A673 (cell line): ENCODE results near the gene RBM14. TPM values are rescaled to one million over a fixed set of nuclear protein-coding genes. Genes with fewer than 3 reads are reported as not detected.

Experiments
- BruUV-seq: library from RNA; stranded (reverse); fragments of 400-500 nt; replicated peaks from 2 replicates; lab custom pipeline; 2021; lab: Mats Ljungman, UMichigan
- CTCF ChIA-PET: fragments of 300-600 bp; sonication (Branson Sonifier 250); formaldehyde crosslinking; loops from one replicate; lab custom pipeline; 2022; ENCODE audit warnings: antibody characterized with exemption; lab: Charles Lee
- POLR2A ChIA-PET: fragments of 300-600 bp; sonication (Branson Sonifier 250); formaldehyde crosslinking; loops from one replicate; lab custom pipeline; 2022; ENCODE audit warnings: antibody characterized with exemption; ENCODE audit not compliant: low non-redundant PET; lab: Charles Lee
- DNase-seq: peaks from one replicate; pipeline ENCODE4 v3.0.0-alpha.2; 2015; ENCODE audit warnings: low spot score
- H3K27ac ChIP-seq: fragments of 200-600 bp; sonication (generic); 2 replicates; pipeline ENCODE4 v1.5.1; 2016; ENCODE audit warnings: mixed run types, low read depth, mild to moderate bottlenecking, mixed read lengths, antibody characterized with exemption, low read length; ENCODE audit not compliant: poor library complexity, severe bottlenecking
- H3K27me3 ChIP-seq: fragments of 200-600 bp; sonication (generic); replicated peaks from 2 replicates; pipeline ENCODE4 v1.6.1; 2017; ENCODE audit warnings: mixed run types, low read depth, mild to moderate bottlenecking, mixed read lengths, antibody characterized with exemption, low read length; ENCODE audit not compliant: insufficient read depth, poor library complexity
- H3K36me3 ChIP-seq: fragments of 200-600 bp; sonication (generic); 2 replicates; pipeline ENCODE4 v1.6.1; 2016; ENCODE audit warnings: mixed run types, mild to moderate bottlenecking, mixed read lengths, antibody characterized with exemption, low read length; ENCODE audit not compliant: insufficient read depth, poor library complexity, severe bottlenecking
- H3K4me1 ChIP-seq: fragments of 200-600 bp; sonication (generic); 2 replicates; pipeline ENCODE4 v1.6.1; 2017; ENCODE audit warnings: mixed run types, mild to moderate bottlenecking, mixed read lengths, antibody characterized with exemption, low read length; ENCODE audit not compliant: insufficient read depth, poor library complexity, severe bottlenecking
- H3K4me3 ChIP-seq: fragments of 200-600 bp; sonication (generic); 2 replicates; pipeline ENCODE4 v1.5.1; 2016; ENCODE audit warnings: low read depth, mixed run types, mild to moderate bottlenecking, mixed read lengths, low read length; ENCODE audit not compliant: poor library complexity, severe bottlenecking
- H3K9me3 ChIP-seq: fragments of 200-600 bp; sonication (generic); 2 replicates; pipeline ENCODE4 v1.6.1; 2016; ENCODE audit warnings: mixed run types, low read depth, mild to moderate bottlenecking, mixed read lengths, antibody characterized with exemption, low read length; ENCODE audit not compliant: poor library complexity, severe bottlenecking
- EZH2 ChIP-seq: fragments of 200-600 bp; sonication (generic); IDR thresholded peaks from 2 replicates; pipeline ENCODE4 v1.6.1; 2017; ENCODE audit warnings: borderline replicate concordance, low read depth, mild to moderate bottlenecking, mixed read lengths, antibody characterized with exemption, low read length; ENCODE audit not compliant: poor library complexity, severe bottlenecking
- intact Hi-C: fragments of 100-400 bp; cut with micrococcal nuclease; formaldehyde crosslinking; loops from one replicate; pipeline ENCODE4 v1.10.0; 2022; ENCODE audit not compliant: unreplicated experiment
- total RNA-seq: library from RNA; stranded (reverse); gene quantifications from 2 replicates; pipeline ENCODE4 v1.2.3, GENCODE V29; 2021
- TF ChIP-seq, protein P1 (sequence below): fragments of 300-800, 200-600 bp; sonication (generic); conservative IDR thresholded peaks from 2 replicates; pipeline ENCODE4 v1.5.1; 2017; ENCODE audit warnings: low read depth, mild to moderate bottlenecking, antibody characterized with exemption, low read length, moderate library complexity, mixed read lengths

Gene RBM14
- total RNA-seq, 1 experiment from 2014 or later, result 162 TPM

DNA sequence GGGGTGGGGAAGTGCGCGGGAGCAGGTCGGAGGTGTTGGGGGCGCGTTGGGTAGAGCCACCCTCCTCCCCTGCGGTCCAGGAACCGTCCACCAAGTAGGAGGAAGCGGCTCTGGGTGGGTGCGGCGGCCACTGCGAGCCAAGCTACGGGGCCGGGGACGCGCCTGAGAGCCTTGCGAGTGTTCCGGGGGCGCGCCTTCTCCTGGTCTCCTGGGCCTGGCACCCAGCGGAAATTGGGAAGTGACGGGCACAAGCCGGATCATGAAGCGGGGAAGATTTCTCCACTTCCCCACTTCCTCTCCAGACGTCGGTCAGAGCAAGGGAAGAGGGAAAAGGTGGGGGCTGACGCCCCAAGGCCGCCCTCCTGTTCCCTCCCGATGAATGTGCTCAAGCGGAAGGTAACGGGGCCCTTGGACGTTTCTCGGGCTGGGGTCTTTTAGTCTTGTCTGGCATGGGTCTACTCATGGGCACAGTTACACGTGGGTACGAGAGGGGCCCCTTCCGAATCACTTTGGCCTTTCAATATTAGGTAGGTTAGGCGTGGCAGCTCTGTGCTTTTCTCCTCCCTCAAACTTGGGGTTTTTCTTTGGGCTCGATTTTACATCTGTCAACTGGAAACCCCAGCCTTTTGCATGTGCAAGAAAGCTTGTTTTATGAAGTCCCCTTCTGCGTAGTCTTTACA, 865 bp downstream of the RBM14 start:
- Histone ChIP-seq H3K36me3 (peaks cover 37% of the 10 kb centered on the region), H3K27me3 (no peaks in the 10 kb centered on the region), H3K4me1 (peaks cover 22% of the 10 kb centered on the region), H3K27ac (peak overlapping the region; percentile 94), H3K4me3 (peak overlapping the region; percentile 80), H3K9me3 (no peaks in the 10 kb centered on the region)
- intact Hi-C loops, result loop anchor here (2.0 kb wide), 1 partner anchor 22 kb away; the partner anchor contains the start of gene RBM4
- ChIA-PET CTCF (no interaction called here), POLR2A (interaction anchor here (0.5 kb wide), 1 partner anchor 24 kb away, joined by 4 read pairs; no protein-coding TSS in a partner anchor)
- TF ChIP-seq, protein P1, sequence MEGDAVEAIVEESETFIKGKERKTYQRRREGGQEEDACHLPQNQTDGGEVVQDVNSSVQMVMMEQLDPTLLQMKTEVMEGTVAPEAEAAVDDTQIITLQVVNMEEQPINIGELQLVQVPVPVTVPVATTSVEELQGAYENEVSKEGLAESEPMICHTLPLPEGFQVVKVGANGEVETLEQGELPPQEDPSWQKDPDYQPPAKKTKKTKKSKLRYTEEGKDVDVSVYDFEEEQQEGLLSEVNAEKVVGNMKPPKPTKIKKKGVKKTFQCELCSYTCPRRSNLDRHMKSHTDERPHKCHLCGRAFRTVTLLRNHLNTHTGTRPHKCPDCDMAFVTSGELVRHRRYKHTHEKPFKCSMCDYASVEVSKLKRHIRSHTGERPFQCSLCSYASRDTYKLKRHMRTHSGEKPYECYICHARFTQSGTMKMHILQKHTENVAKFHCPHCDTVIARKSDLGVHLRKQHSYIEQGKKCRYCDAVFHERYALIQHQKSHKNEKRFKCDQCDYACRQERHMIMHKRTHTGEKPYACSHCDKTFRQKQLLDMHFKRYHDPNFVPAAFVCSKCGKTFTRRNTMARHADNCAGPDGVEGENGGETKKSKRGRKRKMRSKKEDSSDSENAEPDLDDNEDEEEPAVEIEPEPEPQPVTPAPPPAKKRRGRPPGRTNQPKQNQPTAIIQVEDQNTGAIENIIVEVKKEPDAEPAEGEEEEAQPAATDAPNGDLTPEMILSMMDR, result no peak
- no peak for TF ChIP-seq EZH2
- no peak for DNase-seq
- no TSS peak for BruUV-seq

DNA sequence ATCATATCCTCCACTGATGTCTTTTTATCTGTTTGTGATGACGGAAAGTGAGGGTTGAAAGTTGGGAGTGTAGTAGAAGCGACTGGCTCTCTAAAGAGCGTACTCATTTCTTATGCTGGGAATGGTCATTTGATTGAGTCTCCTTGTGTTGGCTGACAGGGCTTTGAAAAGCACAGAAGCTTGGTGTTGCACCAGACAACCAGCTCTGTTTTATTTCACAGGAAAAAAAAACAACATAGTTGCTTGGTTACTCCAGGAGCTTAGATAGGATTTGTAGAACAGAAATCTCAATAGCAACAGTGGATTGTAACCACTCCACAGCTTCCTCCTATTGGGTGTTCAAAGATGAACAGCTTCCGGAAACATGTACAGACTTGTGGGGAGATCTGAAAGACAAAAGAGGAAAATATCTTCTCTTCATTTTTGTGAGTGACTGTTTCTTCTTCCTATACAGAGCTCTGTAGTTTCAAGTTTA, 2.7 kb downstream of the RBM14 start:
- peak; percentile 55 for DNase-seq
- BruUV-seq, result no TSS peak
- intact Hi-C loops, result no loop called here

DNA sequence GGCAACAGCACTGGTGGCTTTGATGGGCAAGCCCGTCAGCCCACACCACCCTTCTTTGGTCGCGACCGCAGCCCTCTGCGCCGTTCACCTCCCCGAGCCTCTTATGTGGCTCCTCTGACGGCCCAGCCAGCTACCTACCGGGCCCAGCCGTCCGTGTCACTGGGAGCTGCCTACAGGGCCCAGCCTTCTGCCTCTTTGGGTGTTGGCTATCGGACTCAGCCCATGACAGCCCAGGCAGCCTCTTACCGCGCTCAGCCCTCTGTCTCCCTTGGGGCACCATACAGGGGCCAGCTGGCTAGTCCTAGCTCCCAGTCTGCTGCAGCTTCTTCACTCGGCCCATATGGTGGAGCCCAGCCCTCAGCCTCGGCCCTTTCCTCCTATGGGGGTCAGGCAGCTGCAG, 8.0 kb downstream of the RBM14 start:
- Histone ChIP-seq H3K27ac (no peak overlapping the region), H3K9me3 (no peaks in the 10 kb centered on the region), H3K27me3 (no peaks in the 10 kb centered on the region), H3K36me3 (peaks cover 89% of the 10 kb centered on the region), H3K4me3 (no peak overlapping the region), H3K4me1 (peaks cover 13% of the 10 kb centered on the region)
- ChIA-PET POLR2A (interaction anchor here (0.6 kb wide), 1 partner anchor 54 kb away, joined by 5 read pairs; the partner anchor contains the start of gene RBM4B), CTCF (no interaction called here)
- no TSS peak for BruUV-seq
- intact Hi-C loops, result no loop called here
- no peak for TF ChIP-seq EZH2
- TF ChIP-seq, protein P1, result no peak
- DNase-seq, result no peak

More for the DNA sequence above, 2.7 kb downstream of the RBM14 start:
- Histone ChIP-seq H3K4me1 (peaks cover 22% of the 10 kb centered on the region), H3K27me3 (no peaks in the 10 kb centered on the region), H3K9me3 (no peaks in the 10 kb centered on the region), H3K36me3 (peaks cover 55% of the 10 kb centered on the region), H3K27ac (peak overlapping the region; percentile 94), H3K4me3 (peak overlapping the region; percentile 80)
- ChIA-PET CTCF (interaction anchor here (0.6 kb wide), 1 partner anchor 908 kb away, joined by 8 read pairs; no protein-coding TSS in a partner anchor), POLR2A (interaction anchor here (0.5 kb wide), 1 partner anchor 12 kb away, joined by 8 read pairs; no protein-coding TSS in a partner anchor)
- TF ChIP-seq EZH2, result no peak
- TF ChIP-seq, protein P1, result no peak
